Stimulated activated CD8-positive, alpha-beta memory T cell treated with anti-CD3 and anti-CD28 coated beads, Interleukin-4, amount 100 ng/mL, for 4 hours (primary cell): ENCODE results near the gene SUPV3L1.

ENCODE experiments used
- DNase-seq, 2 donors: peaks; one replicate each; pipeline ENCODE4 v3.0.0-alpha.2; 2020; ENCODE audit warnings: low read depth in 2 of 2, low spot score in 1 of 2

The SUPV3L1 gene

GRCh38 chr10:69254877-69255276 is 74.8 kb downstream of the SUPV3L1 start:
- no peak for DNase-seq
